IPS-15b (cell line): ENCODE data around the gene AGMO.

Experiments
- H3K27me3 ChIP-seq: one replicate; pipeline ENCODE4 v1.6.1; 2013; ENCODE audit warnings: low read length; ENCODE audit not compliant: control insufficient read depth, insufficient read depth
- H3K36me3 ChIP-seq: one replicate; pipeline ENCODE4 v1.6.1; 2013; ENCODE audit warnings: low read length; ENCODE audit not compliant: control insufficient read depth, insufficient read depth
- H3K4me1 ChIP-seq: one replicate; pipeline ENCODE4 v1.6.1; 2013; ENCODE audit warnings: mild to moderate bottlenecking, low read length; ENCODE audit not compliant: control insufficient read depth, insufficient read depth
- H3K4me3 ChIP-seq: one replicate; pipeline ENCODE4 v1.5.1; 2013; ENCODE audit warnings: low read depth, low read length
- H3K9ac ChIP-seq: one replicate; pipeline ENCODE4 v1.6.1; 2013; ENCODE audit warnings: low read depth, mild to moderate bottlenecking, low read length
- H3K9me3 ChIP-seq: one replicate; pipeline ENCODE4 v1.6.1; 2013; ENCODE audit warnings: mild to moderate bottlenecking, low read length; ENCODE audit not compliant: control insufficient read depth, insufficient read depth

The AGMO gene

GRCh38 chr7:15411019-15411418 is 150.8 kb downstream of the AGMO start:
- H3K36me3 ChIP-seq: no peaks in the 10 kb centered on the region
- H3K4me1 ChIP-seq: no peaks in the 10 kb centered on the region
- no peak overlapping the region for H3K4me3 ChIP-seq
- no peaks in the 10 kb centered on the region for H3K9me3 ChIP-seq
- H3K9ac ChIP-seq: no peak overlapping the region
- H3K27me3 ChIP-seq: no peaks in the 10 kb centered on the region

- Histone ChIP-seq H3K36me3 (no peaks in the 10 kb centered on the region), H3K9ac (no peak overlapping the region), H3K4me3 (no peak overlapping the region), H3K4me1 (peaks cover 2% of the 10 kb centered on the region), H3K9me3 (no peaks in the 10 kb centered on the region), H3K27me3 (no peaks in the 10 kb centered on the region)
Measured at GRCh38 chr7:15407910-15408309, 153.9 kb downstream of the AGMO start.

- Histone ChIP-seq H3K9me3 (no peaks in the 10 kb centered on the region), H3K9ac (no peak overlapping the region), H3K4me1 (peaks cover 6% of the 10 kb centered on the region), H3K36me3 (no peaks in the 10 kb centered on the region), H3K4me3 (no peak overlapping the region), H3K27me3 (no peaks in the 10 kb centered on the region)
Measured at GRCh38 chr7:15403751-15404150, 158.1 kb downstream of the AGMO start.

DNA sequence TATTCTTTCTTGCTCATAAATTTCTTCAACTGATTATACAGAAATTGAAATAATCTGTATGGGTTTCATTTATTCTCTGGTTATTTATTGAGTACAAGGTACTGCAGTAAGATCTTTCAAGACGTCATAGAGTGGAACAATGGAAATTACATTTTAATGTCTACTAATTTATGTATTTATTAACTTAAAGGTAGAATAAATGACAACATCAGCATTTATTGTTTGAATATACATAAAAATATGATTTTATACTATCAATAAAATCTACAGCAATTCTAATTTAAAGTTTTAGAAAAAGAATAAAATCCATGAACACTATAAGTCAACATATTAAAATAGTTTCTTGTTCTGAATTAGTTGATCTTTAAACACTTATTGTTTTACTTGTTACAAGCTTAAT is 158.5 kb downstream of the AGMO start:
- no peak overlapping the region for H3K9ac ChIP-seq
- no peak overlapping the region for H3K4me3 ChIP-seq
- no peaks in the 10 kb centered on the region for H3K27me3 ChIP-seq
- H3K9me3 ChIP-seq: no peaks in the 10 kb centered on the region
- H3K36me3 ChIP-seq: no peaks in the 10 kb centered on the region
- peaks cover 6% of the 10 kb centered on the region for H3K4me1 ChIP-seq

DNA sequence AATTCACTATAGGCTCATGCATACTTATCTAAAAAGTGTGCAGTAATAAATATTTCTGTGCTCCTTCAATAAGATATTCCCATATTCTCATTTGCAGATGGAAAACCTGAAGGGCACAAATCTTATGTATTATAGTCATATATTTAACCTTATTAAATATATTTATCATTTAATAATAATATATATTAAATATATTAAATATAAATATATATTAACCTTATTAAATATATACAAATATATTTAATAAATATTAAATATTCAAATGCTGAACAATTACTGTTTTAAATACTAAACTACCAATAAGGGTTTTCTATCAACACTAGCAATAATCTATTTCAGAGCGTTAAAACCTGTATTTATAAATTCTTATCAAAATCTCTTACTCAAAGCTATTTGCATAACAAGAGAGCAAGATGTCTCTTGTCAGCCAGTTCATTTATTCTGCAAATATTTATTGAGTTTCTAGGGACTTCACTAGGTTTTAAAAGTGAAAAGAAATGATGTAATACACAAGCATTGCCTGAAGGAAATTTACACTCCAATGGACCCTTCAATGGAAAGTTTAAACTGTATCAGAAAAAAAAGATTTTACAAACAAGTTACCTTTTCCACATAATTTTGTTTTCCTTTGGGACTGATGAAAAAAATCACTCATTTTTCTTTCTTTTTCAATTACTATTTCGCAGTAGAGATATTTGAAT is 159.2 kb downstream of the AGMO start:
- Histone ChIP-seq H3K4me3 (no peak overlapping the region), H3K27me3 (no peaks in the 10 kb centered on the region), H3K9me3 (no peaks in the 10 kb centered on the region), H3K36me3 (no peaks in the 10 kb centered on the region), H3K9ac (no peak overlapping the region), H3K4me1 (peaks cover 6% of the 10 kb centered on the region)

GRCh38 chr7:15400440-15400839 is 161.4 kb downstream of the AGMO start:
- no peak overlapping the region for H3K4me3 ChIP-seq
- no peak overlapping the region for H3K9ac ChIP-seq
- H3K9me3 ChIP-seq: no peaks in the 10 kb centered on the region
- H3K4me1 ChIP-seq: peaks cover 6% of the 10 kb centered on the region
- no peaks in the 10 kb centered on the region for H3K36me3 ChIP-seq
- H3K27me3 ChIP-seq: no peaks in the 10 kb centered on the region

DNA sequence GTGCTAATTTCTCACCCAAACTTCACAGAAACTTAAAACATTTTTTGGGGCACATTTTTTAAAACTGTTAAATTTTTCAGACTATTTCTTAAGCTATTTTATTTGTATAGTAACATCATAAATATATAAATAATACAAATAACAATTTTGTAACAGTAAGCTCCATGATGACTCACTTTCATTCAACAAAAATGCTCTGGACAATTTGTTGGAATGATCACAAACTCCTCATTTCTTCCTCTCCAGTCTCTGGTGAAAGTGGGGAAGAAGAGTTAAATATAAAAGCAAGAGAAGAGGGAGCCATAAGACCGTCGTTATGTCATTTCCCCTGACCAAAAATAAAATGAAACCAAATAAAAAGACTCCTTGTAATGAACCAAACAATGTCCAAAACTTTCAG is 162.4 kb downstream of the AGMO start:
- Histone ChIP-seq H3K4me1 (peaks cover 6% of the 10 kb centered on the region), H3K27me3 (no peaks in the 10 kb centered on the region), H3K9me3 (no peaks in the 10 kb centered on the region), H3K36me3 (no peaks in the 10 kb centered on the region), H3K9ac (no peak overlapping the region), H3K4me3 (no peak overlapping the region)

DNA sequence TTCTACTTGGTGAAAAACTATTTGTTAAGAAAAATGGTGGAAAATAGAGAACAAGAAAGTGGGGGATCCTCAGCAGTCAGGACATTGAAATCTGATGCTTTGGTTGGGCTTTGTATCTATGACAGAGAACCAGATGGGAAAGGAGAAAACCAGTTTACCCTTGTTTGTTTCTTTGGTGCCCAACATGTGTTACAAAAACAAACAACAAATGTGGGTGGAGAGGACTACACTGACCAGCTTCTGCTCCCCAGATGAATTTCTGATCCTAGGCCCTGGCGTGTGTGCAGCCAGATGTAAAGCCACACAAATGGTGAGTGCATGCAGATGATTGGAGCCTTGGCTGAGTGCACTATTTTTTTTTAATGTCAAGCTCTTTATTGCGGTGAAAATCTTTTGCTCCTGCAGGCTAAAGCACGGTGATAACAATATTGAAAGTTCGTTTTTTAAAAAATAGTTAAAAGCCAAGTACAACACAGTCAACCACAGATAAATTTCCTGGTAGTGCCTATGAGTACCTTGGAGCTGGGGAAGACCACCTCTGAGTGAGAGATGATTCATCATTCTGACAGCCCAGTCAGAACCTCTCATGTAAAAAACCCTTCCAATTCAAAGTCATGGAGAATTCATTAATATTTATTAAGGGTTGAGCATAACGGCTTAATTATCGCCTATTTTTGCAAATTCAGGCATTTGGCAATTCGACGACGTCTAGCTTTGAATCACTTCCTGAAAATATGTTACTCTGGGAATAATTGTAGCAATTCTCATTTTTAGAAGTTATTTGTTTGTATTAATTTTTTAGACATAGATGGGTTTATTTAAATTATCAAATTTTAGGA is 163.7 kb downstream of the AGMO start:
- H3K27me3 ChIP-seq: no peaks in the 10 kb centered on the region
- no peak overlapping the region for H3K4me3 ChIP-seq
- peaks cover 6% of the 10 kb centered on the region for H3K4me1 ChIP-seq
- no peaks in the 10 kb centered on the region for H3K9me3 ChIP-seq
- H3K36me3 ChIP-seq: no peaks in the 10 kb centered on the region
- H3K9ac ChIP-seq: no peak overlapping the region

DNA sequence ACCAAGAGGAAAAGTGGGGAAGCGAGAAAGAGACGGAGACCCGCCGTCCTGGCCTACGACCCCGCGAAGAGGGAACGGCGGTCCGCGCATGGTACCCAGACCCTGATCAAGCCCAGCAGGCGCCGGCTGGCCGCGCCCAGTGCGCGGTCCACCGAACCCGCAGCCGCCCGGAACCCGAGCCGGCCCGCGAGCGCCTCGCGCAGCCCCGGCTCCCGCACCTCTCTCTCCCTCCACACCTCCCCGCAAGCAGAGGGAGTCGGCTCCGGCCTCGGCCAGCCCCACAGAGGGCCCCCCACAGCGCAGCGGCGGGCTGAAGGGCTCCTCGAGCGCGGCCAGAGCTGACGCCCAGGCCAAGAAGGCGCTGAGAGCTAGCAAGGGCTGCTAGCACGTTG is 164.7 kb downstream of the AGMO start:
- Histone ChIP-seq H3K27me3 (no peaks in the 10 kb centered on the region), H3K4me1 (no peaks in the 10 kb centered on the region), H3K9ac (no peak overlapping the region), H3K4me3 (no peak overlapping the region), H3K36me3 (no peaks in the 10 kb centered on the region), H3K9me3 (no peaks in the 10 kb centered on the region)

DNA sequence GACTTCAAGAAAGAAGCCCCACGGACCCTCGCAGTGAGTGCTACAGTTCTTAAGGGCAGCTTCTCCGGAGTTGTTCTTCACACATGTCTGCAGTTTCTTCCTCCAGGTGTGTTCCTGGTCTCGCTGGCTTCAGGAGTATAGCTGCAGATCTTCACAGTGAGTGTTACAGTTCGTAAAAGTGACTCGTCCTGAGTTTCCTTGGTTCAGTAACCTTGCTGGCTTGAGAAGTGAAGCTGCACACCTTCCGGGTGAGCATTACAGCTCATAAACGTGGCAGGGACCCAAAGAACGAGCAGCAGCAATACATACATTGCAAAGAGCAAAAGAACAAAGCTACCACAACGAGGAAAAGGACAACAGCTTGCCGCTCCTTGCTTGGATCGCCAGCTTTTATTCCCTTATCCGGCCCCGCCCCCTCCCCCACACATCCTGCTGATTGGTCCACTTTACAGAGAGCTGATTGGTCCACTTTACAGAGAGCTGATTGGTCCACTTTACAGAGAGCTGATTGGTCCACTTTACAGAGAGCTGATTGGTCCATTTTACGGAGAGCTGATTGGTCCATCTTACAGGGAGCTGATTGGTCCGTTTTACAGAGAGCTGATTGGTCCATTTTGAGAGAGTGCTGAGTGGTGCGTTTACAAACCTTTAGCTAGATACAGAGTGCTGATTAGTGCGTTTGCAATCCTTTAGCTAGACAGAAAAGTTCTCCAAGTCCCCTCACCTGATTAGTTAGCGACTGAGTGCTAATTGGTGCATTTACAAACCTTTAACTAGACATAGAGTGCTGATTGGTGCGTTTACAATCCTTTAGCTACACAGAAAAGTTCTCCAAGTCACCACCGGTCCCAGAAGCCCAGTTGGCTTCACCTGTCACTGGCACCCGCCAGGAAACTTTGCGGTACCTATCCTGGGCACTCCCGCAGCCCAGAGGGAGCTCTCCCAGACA is 165.3 kb downstream of the AGMO start:
- H3K4me3 ChIP-seq: no peak overlapping the region

GRCh38 chr7:15389073-15389472 is 172.7 kb downstream of the AGMO start:
- Histone ChIP-seq H3K9ac (no peak overlapping the region), H3K27me3 (no peaks in the 10 kb centered on the region), H3K36me3 (no peaks in the 10 kb centered on the region), H3K4me1 (no peaks in the 10 kb centered on the region), H3K4me3 (no peak overlapping the region), H3K9me3 (no peaks in the 10 kb centered on the region)

More for the DNA sequence above, 165.3 kb downstream of the AGMO start:
- Histone ChIP-seq H3K4me1 (no peaks in the 10 kb centered on the region), H3K36me3 (no peaks in the 10 kb centered on the region), H3K27me3 (no peaks in the 10 kb centered on the region), H3K9me3 (no peaks in the 10 kb centered on the region), H3K9ac (no peak overlapping the region)
